Posterior vena cava (tissue), 2 donors: ENCODE results near the gene MYL4. TPM values are rescaled to one million over a fixed set of nuclear protein-coding genes. Genes with fewer than 3 reads are reported as not detected.
"Not testable (repeated sequence)": the region's sequence is repeated elsewhere in the genome, so short reads cannot be mapped to it uniquely, and the experiment has no call there.

Experiments used
- DNase-seq: peaks from one replicate; pipeline ENCODE4 v3.0.0-alpha.2; 2020; ENCODE audit warnings: low spot score
- intact Hi-C, 2 donors: fragments of 100-400 bp; cut with DNase I; formaldehyde crosslinking; loops; one replicate each; pipeline versions ENCODE4 v1.14.1 to v1.14.2; 2022 to 2023
- total RNA-seq, 2 donors: library from RNA; stranded (reverse); fragmentation: NEBNext Ultra II Directional; extraction: Animal tissue kit (Norgen Biotek cat#: 25700); gene quantifications; one replicate each; pipeline ENCODE4 v1.2.1, GENCODE V29; 2021
- donor health status: DM: yes; HTN: yes; CAD: no.
- donor health status: DM: yes; HTN: yes; CAD: no.

MYL4 gene
- total RNA-seq, 2 donors from 2014 or later: 2.0 to 2.8 TPM

DNA sequence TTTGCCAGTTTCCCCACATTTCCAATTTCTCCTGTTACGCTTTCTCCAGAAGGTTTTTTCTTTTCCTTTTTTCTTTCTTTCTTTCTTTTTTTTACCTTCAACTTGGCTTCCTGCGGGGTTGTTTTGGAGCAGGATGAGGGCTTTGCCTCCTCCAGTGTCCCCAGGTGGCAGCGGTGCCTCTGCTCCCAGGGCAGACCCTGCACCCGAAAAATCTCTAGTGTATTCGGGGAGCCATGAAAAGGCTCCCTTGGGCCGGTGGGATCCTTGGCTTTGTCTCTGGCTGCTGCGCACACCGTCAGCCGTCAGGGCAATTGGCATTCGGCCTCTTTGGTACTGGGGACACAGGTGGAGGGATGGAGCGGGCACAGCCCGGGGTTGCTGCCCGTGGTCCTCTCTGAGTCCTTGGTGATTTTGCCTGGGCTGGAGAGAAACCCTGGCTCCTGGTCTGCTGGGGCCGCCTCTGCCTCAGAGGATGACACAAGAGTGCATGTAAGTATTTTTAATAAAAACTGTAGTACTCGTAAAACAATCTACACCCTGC, 45.3 kb downstream of the MYL4 start:
- no peak for DNase-seq
- intact Hi-C loops: loop anchor here in 1 of 2 donors (2.0 kb wide), 1 partner anchor 60 kb away; no protein-coding TSS in a partner anchor

DNA sequence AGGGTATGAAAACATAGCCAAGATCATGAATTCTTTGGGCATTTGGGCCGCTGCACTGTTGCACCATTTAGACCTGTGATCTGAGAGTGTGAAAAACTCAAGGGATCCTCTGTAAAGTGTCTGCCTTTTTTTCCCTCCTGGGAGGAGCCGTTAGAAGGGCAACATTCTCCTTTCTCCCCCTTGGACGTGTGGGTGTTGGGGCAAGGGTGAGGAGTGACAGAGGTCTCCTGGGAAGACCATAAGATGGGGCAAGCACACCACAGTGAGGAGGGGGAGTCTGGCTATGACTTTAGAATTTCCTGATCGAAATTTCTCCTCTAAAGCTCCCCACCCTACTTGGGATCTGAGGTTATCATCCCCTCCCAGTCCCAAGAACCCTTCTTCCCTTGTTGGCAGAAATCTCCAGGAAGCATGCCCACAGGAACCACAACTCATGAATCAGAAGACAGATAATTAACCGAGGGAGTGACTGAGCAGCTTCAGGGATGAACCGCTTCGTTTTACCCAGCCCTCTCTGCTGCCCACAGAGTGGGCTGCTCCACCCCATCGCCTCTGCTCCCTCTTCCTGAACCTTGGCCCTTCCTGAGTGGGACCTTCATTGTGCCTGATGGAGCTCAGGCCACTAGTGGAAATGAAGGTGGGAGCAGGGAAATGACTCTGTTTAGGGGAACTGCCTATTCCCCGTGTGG, 48.6 kb downstream of the MYL4 start:
- DNase-seq: no peak
- intact Hi-C loops: no loop called here

DNA sequence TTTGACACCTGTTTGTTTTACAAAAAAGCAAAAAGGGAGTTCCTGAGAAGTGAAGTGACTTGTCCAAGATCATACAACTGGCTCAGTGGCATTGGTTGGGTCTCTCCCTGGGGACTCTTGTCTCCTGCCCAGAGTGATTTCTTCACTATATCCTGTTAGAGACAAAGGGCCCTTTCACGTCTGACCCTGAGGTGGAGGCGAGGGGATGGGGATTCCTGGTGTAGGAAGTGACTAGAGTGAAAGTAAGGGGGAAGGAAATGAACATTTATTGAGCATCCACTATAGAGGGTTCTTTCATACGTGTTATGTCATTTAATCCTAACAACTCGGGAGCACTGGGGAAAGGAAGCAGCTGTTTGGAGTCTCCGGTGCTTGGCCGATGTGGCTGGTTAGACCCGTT, 53.4 kb downstream of the MYL4 start:
- intact Hi-C loops: no loop called here

DNA sequence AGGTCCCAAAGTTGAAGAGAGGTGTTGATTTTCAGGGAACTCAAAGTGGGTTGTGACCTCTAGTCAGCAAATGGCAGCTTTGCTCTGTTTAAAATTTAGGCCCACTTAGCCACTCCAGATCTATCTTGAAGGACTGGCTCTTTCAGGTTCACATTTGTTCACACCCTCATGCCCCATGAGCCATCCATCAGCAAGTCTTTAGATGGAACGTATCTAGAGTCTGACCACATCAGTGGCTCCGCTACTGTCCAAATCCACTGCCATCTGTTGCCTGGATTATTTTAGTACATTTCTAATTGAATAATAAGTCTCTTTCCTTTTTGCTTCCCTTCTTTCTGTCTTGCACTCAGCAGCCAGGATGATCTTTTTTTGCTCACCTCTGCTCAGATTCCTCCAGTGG, 55.0 kb downstream of the MYL4 start:
- intact Hi-C loops: no loop called here
- DNase-seq: no peak

More for the DNA sequence above, 53.4 kb downstream of the MYL4 start:
- no peak for DNase-seq

DNA sequence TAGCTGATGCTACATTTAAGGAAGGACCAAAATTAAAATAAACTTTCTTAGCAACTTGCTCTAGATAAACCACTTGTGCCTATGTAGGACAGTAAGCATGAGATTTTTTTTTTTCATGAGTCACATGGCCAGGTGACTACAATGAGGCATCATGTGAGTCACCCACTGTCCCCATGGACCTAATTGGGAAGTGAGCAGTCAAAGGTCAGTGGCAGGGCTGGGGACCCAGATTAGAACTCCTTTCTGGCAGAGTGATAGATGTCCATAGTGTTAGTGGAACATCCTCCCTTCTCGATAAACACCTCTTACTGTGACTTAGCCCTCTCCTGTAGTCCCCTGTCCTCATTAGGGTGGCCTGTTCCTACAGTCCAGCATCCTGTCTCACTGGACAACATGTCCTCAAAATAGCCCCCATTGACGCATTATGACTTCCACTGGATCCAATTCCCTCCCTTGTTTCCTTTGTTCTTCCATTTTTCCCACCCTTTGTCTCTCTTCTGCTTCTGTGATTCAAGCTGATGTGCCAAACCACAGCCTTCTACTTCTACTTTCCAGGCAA, 56.9 kb downstream of the MYL4 start:
- intact Hi-C loops: no loop called here
- DNase-seq: no peak

DNA sequence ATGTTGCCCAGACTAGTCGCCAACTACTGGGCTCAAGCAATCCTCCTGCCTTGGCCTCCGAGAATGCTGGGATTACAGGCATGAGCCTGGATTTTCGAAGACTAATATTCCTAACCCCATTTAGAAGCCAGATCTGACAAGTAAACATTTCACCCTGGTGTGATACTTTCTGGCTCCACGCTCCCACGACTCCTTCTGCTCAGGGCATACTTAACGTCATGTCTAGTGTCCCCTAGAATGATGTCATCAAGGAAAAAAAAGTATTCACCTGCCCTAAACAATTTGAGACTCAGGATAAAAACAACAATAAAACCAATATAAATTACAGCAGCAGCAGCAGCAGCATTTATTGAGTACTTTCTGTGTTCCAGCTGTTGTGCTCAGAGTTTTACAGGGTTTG, 57.6 kb downstream of the MYL4 start:
- intact Hi-C loops: no loop called here
- no peak for DNase-seq

DNA sequence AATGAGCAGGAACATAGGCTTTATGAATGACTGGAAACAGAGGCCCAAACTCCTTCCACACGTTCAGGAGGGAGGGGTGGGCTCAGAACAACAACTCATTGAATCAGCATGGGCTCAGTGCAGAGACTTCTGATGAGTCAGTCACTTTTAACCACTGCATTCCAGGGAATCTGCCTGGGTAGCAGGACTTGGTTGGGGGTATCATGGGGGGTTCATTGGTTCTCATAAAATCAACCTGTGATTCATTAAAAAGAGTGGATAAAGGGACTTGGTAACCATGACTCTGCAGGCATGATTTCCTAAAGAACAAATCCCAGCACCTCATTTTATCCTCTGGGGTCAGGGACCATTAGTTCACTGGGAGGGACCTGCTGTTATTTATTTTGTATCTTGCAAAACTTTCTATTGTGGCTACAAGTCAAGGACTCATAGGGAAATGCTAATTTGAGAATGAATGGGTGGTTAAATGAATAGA, 58.2 kb downstream of the MYL4 start:
- intact Hi-C loops: no loop called here

DNA sequence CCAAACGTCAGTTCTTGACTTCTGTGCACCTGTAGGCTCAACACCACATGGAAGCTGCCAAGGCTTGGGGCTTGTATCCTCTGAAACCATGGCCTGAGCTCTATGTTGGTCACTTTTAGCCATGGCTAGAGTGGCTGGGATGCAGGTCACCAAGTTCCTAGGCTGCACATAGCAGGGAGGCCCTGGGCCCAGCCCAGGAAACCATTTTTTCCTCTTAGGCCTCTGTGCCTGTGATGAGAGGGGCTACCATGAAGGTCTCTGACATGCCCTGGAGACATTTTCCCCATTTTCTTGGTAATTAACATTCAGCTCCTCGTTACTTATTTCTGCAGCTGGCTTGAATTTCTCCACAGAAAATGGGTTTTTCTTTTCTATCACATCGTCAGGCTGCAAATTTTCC, 59.8 kb downstream of the MYL4 start:
- intact Hi-C loops, DNase-seq: not testable (repeated sequence)

More for the DNA sequence above, 58.2 kb downstream of the MYL4 start:
- DNase-seq: no peak

DNA sequence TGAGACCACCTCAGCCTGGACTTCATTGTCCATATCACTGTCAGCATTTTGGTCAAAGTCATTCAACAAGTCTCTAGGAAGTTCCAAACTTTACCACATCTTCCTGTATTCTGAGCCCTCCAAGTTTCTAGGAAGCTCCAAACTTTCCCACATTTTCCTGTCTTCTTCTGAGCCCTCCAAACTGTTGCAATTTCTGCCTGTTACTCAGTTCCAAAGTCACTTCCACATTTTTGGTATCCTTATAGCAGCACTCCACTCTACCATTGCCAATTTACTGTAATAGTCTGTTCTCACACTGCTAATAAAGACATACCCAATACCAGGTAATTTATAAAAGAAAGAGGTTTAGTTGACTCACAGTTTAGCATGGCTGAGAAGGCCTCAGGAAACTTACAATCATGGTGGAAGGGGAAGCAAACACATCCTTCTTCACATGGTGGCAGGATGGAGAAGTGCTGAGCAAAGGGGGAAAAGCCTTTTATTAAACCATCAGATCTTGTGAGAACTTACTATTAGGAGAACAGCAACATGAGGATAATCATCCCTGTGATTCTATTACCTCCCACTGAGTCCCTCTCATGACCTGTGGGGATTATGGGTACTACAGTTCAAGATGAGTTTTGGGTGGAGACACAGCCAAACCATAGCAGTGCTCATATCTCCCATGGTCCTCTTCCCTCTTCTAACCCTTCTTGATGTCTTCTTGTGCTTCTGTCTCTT, 60.6 kb downstream of the MYL4 start:
- intact Hi-C loops, DNase-seq: not testable (repeated sequence)

DNA sequence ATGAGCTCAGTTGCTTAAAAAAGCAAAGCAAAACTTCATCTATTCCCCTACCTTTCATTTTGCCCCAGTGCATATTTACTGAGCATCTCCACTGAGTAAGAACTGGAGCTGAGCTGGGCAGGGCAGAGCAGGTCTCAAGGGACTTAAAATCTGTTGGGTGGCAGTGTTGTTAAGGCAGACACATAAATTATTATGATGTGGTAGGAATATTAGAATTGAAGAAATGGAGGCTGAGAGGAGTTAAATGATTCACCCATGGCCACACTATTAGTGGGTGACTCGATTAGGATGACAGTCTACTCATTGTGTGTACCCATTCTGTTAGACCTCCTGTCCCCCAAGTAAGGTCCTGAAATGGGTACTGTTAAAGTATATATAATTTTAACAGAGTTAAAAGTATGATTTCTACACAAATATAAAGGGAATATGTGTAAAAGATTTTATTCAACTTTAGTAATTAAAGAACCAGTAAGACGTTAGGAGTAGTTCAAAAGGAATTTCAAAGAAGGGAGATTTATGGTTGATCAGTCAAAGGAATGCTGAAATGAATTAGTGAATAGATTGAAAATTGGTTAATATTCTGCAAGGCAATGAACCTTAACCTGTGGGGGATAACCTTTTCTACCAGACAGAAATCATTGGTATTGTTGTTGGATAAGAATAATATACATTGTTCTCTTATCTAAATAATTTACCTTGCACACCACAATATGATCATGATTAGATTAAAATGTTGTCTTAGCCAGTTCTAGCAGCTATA, 62.0 kb downstream of the MYL4 start:
- intact Hi-C loops: no loop called here
- no peak for DNase-seq

DNA sequence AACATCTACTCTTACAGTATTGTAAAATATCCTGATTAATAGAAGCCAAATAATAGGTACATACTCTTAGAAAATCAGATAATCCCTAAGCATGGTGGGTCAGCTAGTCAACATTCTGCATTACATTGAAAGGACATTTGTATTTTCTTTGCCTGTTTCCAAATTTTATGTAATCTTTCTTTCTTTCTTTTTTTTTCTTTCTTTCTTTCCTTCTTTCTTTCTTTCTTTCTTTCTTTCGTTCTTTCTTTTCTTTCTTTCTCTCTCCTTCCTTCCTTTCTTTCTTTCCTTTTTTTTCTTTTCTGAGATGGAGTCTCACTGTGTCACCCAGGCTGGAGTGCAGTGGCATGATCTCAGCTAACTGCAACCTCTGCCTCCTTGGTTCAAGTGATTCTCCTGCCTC, 63.3 kb downstream of the MYL4 start:
- DNase-seq: no peak
- intact Hi-C loops: no loop called here

DNA sequence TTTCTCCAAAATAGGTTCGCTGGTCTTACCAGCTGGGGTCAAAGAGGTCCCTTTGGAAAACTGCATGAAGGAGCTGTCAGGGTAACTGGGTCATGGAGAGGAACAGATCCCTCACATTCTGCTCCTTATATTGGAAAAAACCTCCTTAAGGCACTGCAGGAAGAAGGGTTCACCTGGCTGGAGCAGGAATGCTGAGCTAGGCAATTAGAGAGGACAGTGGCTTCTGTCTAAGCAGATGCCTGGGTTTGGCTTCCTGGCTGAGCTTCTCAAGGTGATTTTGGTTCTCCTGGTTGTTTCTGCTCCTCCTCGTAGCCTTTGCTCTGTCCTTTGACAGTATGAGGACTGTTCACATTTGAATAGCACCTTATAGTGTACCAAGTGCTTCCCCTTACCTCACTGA, 64.1 kb downstream of the MYL4 start:
- DNase-seq: no peak
- intact Hi-C loops: no loop called here

Other genes with a start within 250 kb of the MYL4 start
- not detected for gene RPRML, start 230.1 kb upstream of the MYL4 start, total RNA-seq
- 100 to 1,000 TPM in 1 of 2 donors, 10 to 100 TPM in 1; 82.7 to 103 TPM for gene CDC27, start 20.1 kb upstream of the MYL4 start, total RNA-seq
- 10 to 100 TPM; 32.1 to 53.5 TPM for gene ITGB3, start 44.5 kb downstream of the MYL4 start, total RNA-seq
- gene EFCAB13, start 114.6 kb downstream of the MYL4 start, total RNA-seq: 10 to 100 TPM in 1 of 2 donors, 1 to 10 TPM in 1; 6.5 to 12.2 TPM